Neural progenitor cell (in vitro differentiated cells): ENCODE results near the gene GALE.

Source experiments
- CTCF ChIP-seq: fragments of 200-600 bp; sonication (generic); IDR thresholded peaks from 2 replicates; pipeline ENCODE4 v1.5.1; 2017; ENCODE audit warnings: antibody characterized with exemption, mild to moderate bottlenecking
- EZH2 ChIP-seq: fragments of 200-600 bp; sonication (generic); IDR thresholded peaks from 2 replicates; pipeline ENCODE4 v1.6.1; 2017; ENCODE audit warnings: antibody characterized with exemption, mild to moderate bottlenecking, moderate library complexity
- EZH2phosphoT487 ChIP-seq: fragments of 200-600 bp; sonication (generic); IDR thresholded peaks from 2 replicates; pipeline ENCODE4 v1.6.1; 2017; ENCODE audit warnings: antibody characterized with exemption

- no peak for TF ChIP-seq CTCF
- TF ChIP-seq EZH2phosphoT487 = no peak
- TF ChIP-seq EZH2 = no peak
Observed at GRCh38 chr1:23845163-23845562, 44.6 kb upstream of the GALE start.
